Renal cortical epithelial cell (primary cell): ENCODE data around the gene GATA3. TPM values are rescaled to one million over a fixed set of nuclear protein-coding genes. Genes with fewer than 3 reads are reported as not detected.
"Not testable (repeated sequence)": the region's sequence is repeated elsewhere in the genome, so short reads cannot be mapped to it uniquely, and the experiment has no call there.

Source experiments
- DNase-seq: peaks from one replicate; pipeline ENCODE4 v3.0.0-alpha.2; 2011; ENCODE audit warnings: low read depth
- total RNA-seq: library from RNA; depleted of rRNA; stranded (reverse); fragments of >200 nt; gene quantifications from 2 replicates; pipeline ENCODE4 v1.2.3, GENCODE V29; 2014

The GATA3 gene
- total RNA-seq: 0.52 and 3.9 TPM in 2 replicates

- DNase-seq: no peak
These were observed at the start of gene GATA3 for GRCh38 chr10:8054494-8055407. TSS of gene GATA3 (plus strand) at chr10:8054688. CDS start at chr10:8055656, 968 bp downstream.

- no peak for DNase-seq
These were observed 48.1 kb upstream of the GATA3 start for GRCh38 chr10:8006274-8006999.

GRCh38 chr10:8009031-8009430, 45.5 kb upstream of the GATA3 start:
- no peak for DNase-seq

GRCh38 chr10:8013006-8013405, 41.5 kb upstream of the GATA3 start:
- DNase-seq: peak; percentile 56

GRCh38 chr10:8013619-8014018, 40.9 kb upstream of the GATA3 start:
- DNase-seq: no peak

- DNase-seq: no peak
These were observed 39.8 kb upstream of the GATA3 start for GRCh38 chr10:8014649-8015048.

GRCh38 chr10:8017277-8017676, 37.2 kb upstream of the GATA3 start:
- DNase-seq: no peak

- DNase-seq: no peak
These were observed 31.2 kb upstream of the GATA3 start for GRCh38 chr10:8023321-8023720.

GRCh38 chr10:8023851-8024250, 30.6 kb upstream of the GATA3 start:
- DNase-seq: no peak

GRCh38 chr10:8026349-8027259, 27.9 kb upstream of the GATA3 start:
- no peak for DNase-seq

GRCh38 chr10:8031211-8031610, 23.3 kb upstream of the GATA3 start:
- not testable (repeated sequence) for DNase-seq

- DNase-seq: no peak
These were observed 21.9 kb upstream of the GATA3 start for GRCh38 chr10:8032558-8032957.

- DNase-seq: no peak
These were observed 20.5 kb upstream of the GATA3 start for GRCh38 chr10:8033812-8034465.

GRCh38 chr10:8034466-8035005, 20.0 kb upstream of the GATA3 start:
- DNase-seq: no peak

- no peak for DNase-seq
These were observed 19.4 kb upstream of the GATA3 start for GRCh38 chr10:8035006-8035640.

- DNase-seq: no peak
These were observed 18.6 kb upstream of the GATA3 start for GRCh38 chr10:8035641-8036470.

- no peak for DNase-seq
These were observed 17.8 kb upstream of the GATA3 start for GRCh38 chr10:8036506-8037198.

- DNase-seq: no peak
These were observed 17.2 kb upstream of the GATA3 start for GRCh38 chr10:8037199-8037801.
